ENCODE results near the gene RBMXL3.

Gene RBMXL3

GRCh38 chrX:115234461-115234860 lies 45.3 kb downstream of the RBMXL3 start:
- no peak for DNase-seq

- DNase-seq = no peak
Measured at GRCh38 chrX:115236560-115236959, 47.4 kb downstream of the RBMXL3 start.

DNA sequence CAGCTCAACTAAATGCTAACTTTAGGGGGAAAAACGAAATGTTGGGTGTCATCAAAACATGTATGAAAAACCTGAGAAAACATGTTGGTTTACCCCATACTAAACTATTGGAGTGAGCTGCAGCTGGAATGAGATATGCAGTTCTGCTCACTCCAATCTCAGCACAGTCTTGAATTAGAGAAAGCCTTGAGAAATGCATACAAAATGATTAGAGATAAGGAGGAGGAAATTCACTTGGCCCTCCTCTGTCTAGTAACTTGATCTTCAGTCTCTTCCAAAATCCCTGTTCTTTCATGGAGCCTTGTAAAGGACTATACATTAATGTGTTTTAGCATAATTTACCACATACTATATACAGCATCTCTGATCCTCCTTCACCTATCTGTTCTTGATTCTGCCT lies 47.8 kb downstream of the RBMXL3 start:
- no peak for DNase-seq

Measured in NCI-H1694 (cell line).